Measurements from ENCODE around the gene CUZD1.

DNA sequence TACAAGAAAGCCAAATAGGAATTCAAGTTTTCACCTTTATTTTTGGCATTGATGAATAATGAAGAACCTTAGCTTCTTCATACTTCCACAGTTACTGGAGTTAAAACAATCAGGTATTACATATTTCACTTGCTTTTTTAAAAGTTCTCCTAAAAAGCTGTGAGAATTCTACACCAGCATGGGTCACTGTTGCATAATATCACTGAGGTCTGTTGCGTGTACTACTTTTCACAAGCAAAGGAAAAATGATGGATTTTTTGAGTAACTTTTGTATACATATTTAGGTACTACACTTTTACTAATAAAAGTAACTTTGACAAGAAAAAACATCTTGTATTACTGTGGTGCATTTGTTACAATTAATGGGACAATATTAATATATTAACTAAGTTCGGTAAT, 18.5 kb upstream of the CUZD1 start:
- no peak for TF ChIP-seq POLR2A (IDR thresholded peaks at IDR 0.05)
- TF ChIP-seq, protein P1, sequence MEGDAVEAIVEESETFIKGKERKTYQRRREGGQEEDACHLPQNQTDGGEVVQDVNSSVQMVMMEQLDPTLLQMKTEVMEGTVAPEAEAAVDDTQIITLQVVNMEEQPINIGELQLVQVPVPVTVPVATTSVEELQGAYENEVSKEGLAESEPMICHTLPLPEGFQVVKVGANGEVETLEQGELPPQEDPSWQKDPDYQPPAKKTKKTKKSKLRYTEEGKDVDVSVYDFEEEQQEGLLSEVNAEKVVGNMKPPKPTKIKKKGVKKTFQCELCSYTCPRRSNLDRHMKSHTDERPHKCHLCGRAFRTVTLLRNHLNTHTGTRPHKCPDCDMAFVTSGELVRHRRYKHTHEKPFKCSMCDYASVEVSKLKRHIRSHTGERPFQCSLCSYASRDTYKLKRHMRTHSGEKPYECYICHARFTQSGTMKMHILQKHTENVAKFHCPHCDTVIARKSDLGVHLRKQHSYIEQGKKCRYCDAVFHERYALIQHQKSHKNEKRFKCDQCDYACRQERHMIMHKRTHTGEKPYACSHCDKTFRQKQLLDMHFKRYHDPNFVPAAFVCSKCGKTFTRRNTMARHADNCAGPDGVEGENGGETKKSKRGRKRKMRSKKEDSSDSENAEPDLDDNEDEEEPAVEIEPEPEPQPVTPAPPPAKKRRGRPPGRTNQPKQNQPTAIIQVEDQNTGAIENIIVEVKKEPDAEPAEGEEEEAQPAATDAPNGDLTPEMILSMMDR (IDR thresholded peaks at IDR 0.05) = no peak
